Fibroblast of skin of right biceps (primary cell): ENCODE results near the gene CRTC3.

Source experiments
- DNase-seq: peaks from one replicate; pipeline ENCODE4 v3.0.0-alpha.2; 2013

The CRTC3 gene

DNA sequence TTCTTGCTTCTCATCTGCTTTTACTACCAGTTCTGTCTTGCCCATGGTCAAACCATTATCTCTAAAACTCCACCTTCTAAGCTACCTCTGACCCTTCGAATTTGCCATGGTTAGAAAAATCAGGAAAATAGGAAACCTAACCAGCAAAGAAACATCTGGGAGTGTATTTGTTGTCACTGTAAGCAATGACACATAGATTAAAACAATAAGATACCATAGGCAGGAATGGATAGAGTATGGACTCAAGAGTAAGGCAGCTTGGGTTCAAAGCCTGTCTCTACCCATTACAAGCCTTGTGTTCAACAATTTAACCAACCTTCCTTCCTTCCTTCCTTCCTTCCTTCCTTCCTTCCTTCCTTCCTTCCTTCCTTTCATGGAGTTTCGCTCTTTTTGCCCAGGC lies 34.9 kb downstream of the CRTC3 start:
- DNase-seq, result no peak

DNA sequence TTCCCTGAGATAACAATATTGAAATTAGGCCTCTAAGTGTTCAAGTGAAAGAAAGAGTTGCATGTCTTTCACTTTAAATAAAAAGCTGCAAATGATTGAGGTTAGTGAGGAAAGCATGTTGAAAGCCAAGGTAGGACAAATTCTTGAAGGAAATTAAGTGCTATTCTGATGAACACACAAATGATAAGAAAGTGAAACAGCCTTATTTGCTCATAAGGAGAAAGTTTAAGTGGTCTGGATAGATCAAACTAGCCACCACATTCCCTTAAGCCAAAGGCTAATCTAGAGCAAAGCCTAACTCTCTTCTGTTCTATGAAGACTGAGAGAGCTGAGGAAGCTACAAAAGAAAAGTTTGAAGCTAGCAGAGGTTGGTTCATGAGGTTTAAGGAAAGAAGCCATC lies 36.1 kb downstream of the CRTC3 start:
- DNase-seq, result no peak

GRCh38 chr15:90570643-90571042 lies 40.9 kb downstream of the CRTC3 start:
- DNase-seq, result no peak

DNA sequence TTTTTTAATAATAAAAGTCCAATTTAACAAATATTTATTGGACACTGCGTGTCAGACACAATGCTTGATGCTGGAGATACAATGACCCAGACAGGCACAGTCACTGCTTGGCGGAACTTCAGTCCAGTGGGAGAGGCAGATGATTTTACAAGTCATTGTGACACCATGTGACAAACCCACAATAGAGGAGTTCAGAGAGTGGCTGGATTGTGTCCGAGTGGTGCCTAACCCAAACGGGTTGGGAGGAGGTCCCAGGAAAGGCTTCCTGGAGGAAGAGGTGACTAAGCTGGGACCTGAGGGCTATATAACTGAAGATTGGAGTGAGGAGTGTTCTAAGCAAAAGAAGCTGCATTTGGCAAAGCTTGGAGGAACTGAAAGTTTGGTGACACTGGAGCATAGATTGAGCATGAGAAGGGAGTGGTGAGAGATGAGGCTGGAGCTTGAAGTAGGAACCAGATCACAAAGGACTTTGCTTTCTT lies 41.4 kb downstream of the CRTC3 start:
- no peak for DNase-seq

DNA sequence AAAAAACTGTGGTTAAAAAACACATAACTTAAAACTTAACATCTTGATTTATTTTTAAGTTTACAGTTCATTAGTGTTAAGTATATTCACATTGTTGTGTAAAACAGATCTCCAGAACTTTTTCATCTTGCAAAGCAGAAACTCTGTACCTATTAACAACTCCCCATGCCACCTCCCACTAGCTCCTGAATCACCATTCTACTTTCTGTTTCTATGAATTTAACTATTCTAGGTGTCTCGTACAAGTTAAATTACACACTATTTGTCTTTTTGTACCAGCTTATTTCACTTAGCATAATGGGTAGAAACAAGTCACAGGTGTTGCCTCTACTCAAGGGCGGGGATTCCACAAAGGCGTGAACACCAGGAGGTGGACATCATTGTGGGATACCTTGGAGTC lies 43.2 kb downstream of the CRTC3 start:
- DNase-seq, result no peak

DNA sequence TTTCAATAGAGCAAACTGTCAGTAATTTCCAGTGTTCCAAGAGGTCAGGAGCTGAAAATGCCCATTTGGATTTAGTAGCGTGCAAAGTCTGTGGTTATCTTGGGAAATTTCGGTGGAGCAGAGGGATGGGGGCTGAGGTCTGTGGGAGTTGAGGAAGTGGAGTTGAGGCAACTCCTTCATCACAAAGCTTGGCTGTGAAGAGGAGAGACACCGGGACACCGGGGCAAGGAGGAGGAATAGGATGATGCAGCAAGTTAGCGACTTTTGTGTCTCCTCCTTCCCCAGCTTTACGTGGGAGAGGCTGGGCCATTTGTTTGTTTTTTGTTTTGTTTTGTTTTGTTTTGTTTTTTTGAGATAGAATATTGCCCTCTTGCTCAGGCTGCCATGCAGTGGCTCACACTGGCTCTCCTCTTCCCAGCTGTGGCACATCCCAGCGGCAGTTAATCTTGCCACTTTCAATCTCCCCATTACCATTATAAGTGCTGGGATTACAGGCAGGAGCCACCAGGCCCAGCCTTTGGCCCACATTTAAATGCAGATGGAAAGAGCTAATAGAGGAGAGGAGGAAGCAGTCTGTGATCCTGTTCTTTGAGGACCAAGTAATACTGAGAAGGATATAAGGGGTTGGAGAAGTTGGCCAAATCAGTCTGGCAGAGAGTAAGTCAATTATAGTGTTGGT lies 47.1 kb downstream of the CRTC3 start:
- no peak for DNase-seq

DNA sequence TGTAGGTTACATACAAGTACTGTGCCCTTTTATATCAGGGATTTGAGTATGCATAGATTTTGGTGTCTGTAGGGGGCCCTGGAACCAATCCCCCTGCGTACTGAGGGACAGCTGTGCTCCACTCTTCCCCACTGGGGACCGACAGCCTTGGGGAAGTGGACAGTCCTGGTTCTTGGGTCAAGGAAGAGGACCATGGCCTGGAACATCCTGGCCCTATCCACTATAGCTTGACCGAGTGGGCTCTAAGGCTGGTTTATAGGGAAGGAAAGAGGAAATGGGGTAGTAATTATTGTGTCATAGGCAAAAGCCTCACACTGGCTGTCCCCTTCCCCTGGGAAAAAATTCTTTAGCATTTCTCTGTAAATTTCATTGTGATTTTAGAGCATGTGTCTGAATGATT lies 49.5 kb downstream of the CRTC3 start:
- no peak for DNase-seq

DNA sequence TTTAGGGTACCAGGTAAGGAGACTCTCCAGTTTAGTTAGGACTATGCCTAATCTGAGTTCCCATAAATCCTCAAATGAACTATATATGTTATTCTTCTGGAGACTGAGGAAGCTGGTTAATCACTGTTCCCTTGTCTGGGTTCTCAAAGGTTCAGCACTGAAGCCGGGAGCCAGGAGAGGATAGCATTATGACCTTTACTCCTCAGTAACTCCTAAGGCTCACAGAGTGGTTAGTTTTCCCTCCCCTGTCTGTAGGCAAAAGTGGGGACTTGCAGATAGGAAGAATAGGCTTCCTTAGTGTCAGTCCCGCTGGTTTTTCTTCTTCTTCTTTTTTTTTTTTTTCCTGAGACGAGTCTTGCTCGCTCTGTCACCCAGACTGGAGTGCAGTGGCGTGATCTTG lies 50.4 kb downstream of the CRTC3 start:
- DNase-seq, result no peak

DNA sequence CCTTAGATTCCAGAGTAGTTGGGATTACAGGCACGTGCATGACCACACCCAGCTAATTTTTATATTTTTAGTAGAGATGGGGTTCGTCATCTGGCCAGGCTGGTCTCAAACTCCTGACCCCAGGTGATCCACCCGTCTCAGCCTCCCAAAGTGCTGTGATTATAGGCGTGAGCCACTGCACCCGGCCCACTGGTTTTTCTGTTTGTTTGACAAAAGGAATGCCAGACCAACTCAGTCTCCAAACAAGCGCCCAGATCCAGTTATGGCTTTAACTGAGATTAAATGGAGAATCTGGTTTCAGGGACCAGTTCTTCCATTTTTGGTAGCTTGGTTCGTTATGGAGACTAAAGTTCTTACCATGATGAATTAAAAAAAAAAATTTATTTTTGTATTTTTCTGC lies 50.8 kb downstream of the CRTC3 start:
- no peak for DNase-seq

GRCh38 chr15:90580946-90581345 lies 51.2 kb downstream of the CRTC3 start:
- no peak for DNase-seq

GRCh38 chr15:90581771-90582352 lies 52.1 kb downstream of the CRTC3 start:
- no peak for DNase-seq

DNA sequence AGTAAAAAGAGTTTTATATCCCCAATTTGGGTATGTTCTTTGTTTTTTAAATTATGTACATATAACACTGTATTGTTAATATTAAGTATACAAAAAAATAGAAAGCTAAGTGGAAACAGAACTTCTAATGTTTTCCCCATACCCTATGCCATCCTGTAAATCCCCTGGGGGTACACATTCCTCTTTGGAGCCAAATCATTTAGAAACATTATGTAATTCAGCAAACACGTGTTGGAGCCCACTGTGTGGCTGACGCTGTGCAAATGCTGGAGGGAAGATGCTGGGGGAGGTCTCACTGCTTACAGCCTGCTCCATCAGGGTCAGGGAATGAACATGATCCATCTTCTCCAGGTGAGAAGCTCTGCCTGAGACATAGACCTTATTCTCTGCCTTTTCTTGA lies 52.8 kb downstream of the CRTC3 start:
- peak; percentile 38 for DNase-seq

GRCh38 chr15:90583471-90584252 lies 53.9 kb downstream of the CRTC3 start:
- no peak for DNase-seq

- no peak for DNase-seq
Observed at GRCh38 chr15:90584841-90585240, 55.1 kb downstream of the CRTC3 start.

GRCh38 chr15:90585863-90586262 lies 56.1 kb downstream of the CRTC3 start:
- peak; percentile 66 for DNase-seq

- DNase-seq, result no peak
Observed at GRCh38 chr15:90586948-90587347, 57.2 kb downstream of the CRTC3 start.

GRCh38 chr15:90588427-90588826 lies 58.7 kb downstream of the CRTC3 start:
- DNase-seq, result peak; percentile 37

DNA sequence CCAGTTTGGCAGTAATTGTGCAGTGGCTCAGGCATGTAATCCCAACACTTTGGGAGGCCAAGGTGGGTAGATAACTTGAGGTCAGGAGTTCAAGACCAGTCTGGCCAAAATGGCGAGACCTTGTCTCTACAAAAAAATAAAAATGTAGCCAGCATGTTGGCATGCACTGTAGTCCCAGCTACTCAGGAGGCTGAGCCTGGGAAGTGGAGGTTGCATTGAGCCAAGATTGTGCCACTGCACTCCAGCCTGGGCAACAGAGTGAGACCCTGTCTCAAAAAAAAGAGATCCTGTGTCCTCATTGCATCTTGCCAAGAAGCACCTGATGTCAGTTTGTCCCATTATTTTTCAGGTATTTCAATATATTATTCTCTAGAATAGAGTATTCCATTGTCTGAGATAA lies 61.8 kb downstream of the CRTC3 start:
- DNase-seq, result no peak

DNA sequence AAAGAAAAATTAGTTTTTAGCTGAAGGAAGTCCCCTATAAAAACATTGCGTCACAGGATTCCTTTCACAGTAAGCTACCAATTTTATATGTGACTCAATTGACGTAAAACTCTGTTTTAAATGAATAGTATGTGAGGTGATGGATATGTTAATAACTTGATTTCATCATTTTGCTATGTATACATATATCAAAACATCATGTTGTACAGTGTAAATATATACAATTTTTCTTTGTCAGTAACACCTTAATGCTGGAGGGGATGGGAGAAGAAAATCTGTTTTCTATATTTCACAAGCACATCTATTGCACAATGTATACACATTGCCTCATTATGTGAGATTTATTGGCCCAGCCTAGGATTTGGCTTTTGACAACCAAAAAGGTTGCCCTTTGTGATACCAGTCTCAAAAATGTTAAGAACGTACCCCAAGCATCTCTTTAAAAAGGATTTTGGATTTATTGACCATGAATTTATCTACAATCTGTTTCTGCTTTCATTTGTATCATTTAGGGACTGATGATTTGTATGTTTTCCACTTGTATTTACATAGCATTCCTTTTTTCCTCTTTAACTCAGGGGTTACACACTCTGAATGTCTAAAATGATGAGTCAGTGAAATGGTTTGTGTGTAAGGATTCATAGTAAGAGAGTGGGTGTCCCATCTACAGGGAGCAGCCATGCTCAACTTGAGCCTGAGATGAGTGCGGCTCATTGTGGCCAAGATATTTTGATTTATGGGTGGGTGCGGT lies 62.6 kb downstream of the CRTC3 start:
- DNase-seq, result peak; percentile 86

GRCh38 chr15:90593499-90594158 lies 63.9 kb downstream of the CRTC3 start:
- no peak for DNase-seq

GRCh38 chr15:90594301-90594738 lies 64.6 kb downstream of the CRTC3 start:
- no peak for DNase-seq

DNA sequence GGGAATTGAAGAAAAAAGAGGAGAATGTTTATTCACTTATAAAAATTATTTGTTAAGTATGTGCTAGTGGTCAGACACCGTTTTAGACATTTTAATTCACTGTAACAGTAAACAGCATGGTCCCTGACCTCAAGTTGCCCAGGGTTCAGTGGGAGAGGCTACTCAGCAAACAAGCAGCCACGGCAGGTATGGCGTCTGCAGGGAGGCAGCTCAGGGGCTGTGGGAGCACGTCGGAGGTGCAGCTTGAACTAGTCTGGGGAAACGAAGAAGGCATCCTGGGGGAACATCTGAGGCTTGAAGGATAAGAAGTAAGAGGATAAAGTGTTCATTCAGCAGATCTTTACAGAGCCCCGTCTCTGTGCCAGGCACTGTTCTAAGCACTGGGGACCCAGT lies 66.0 kb downstream of the CRTC3 start:
- no peak for DNase-seq

DNA sequence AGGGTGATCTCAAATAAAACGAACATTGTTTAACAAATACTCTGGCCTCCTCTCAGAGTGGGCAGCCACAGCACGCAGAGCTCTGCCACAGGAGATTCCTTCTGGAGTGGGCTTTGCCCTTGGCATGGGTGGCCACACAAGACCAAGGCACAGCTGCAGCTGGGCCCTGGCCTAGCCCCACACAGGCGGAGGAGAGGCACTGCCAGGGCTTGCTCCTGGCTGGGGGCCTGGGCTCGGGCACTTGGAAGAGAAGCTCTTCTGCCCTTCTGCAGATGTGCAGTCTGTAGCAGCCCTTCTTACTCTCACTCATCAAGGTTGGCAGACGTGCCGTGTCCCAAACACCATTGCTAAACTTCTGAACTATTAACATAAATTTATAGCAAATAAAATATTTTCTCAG lies 67.2 kb downstream of the CRTC3 start:
- DNase-seq, result no peak
